Measurements from ENCODE around the gene ANTXRL. TPM values are rescaled to one million over a fixed set of nuclear protein-coding genes. Genes with fewer than 3 reads are reported as not detected.
"Not testable (repeated sequence)": the region's sequence is repeated elsewhere in the genome, so short reads cannot be mapped to it uniquely, and the experiment has no call there.

Gene ANTXRL
- total RNA-seq, 1 experiment from 2014 or later: not detected

- H3K27me3 ChIP-seq (ENCODE audit: control insufficient read depth, insufficient read depth, low read length): no peaks in the 10 kb centered on the region
- no peak for DNase-seq (ENCODE audit: low read depth, low spot score)
- no TSS peak for BruUV-seq (replicated peaks)
- POLR2A ChIA-PET: no interaction called here
- H3K4me1 ChIP-seq (ENCODE audit: control insufficient read depth, insufficient read depth, low read length): no peaks in the 10 kb centered on the region
- H3K36me3 ChIP-seq (ENCODE audit: control insufficient read depth, insufficient read depth, low read length): no peaks in the 10 kb centered on the region
- intact Hi-C loops (cut with micrococcal nuclease; ENCODE audit: unreplicated experiment) (no loop called here), in situ Hi-C loops (cut with HindIII; ENCODE audit: low pct_unique_long_range_greater_than_20kb, low sequenced_read_pairs) (no loop called here)
- no peak overlapping the region for H3K4me3 ChIP-seq (ENCODE audit: low read depth in 2 of 2, low read length in 2 of 2)
- no peak for ATAC-seq
- H3K9me3 ChIP-seq (ENCODE audit: control insufficient read depth, insufficient read depth, low read depth, low read length): no peaks in the 10 kb centered on the region
- TF ChIP-seq SIN3A (IDR thresholded peaks at IDR 0.05; ENCODE audit: borderline replicate concordance, insufficient read depth, low read depth, low read length): no peak
- no peak for TF ChIP-seq TCF7L2 (IDR thresholded peaks at IDR 0.05; ENCODE audit: low read depth, low read length)
- no peak for TF ChIP-seq CTCF (IDR thresholded peaks at IDR 0.05)
- TF ChIP-seq POLR2AphosphoS5 (IDR thresholded peaks at IDR 0.05; ENCODE audit: low read depth, low read length): no peak
- TF ChIP-seq REST (IDR thresholded peaks at IDR 0.05; ENCODE audit: insufficient read depth in 1 of 2, low read depth in 2 of 2, low read length in 1 of 2): no peak
- CTCF ChIA-PET: no interaction called here
- no peak overlapping the region for H3K27ac ChIP-seq (ENCODE audit: low read length)
Observed at GRCh38 chr10:46270086-46270811, 16.5 kb upstream of the ANTXRL start.

- CTCF ChIA-PET; H3K4me3 ChIP-seq (ENCODE audit: low read depth in 2 of 2, low read length in 2 of 2); H3K9me3 ChIP-seq (ENCODE audit: control insufficient read depth, insufficient read depth, low read depth, low read length); H3K4me1 ChIP-seq (ENCODE audit: control insufficient read depth, insufficient read depth, low read length); H3K36me3 ChIP-seq (ENCODE audit: control insufficient read depth, insufficient read depth, low read length); intact Hi-C loops (cut with micrococcal nuclease; ENCODE audit: unreplicated experiment); in situ Hi-C loops (cut with HindIII; ENCODE audit: low pct_unique_long_range_greater_than_20kb, low sequenced_read_pairs); H3K27ac ChIP-seq (ENCODE audit: low read length); ATAC-seq; H3K27me3 ChIP-seq (ENCODE audit: control insufficient read depth, insufficient read depth, low read length); DNase-seq (ENCODE audit: low read depth, low spot score); BruUV-seq (replicated peaks); POLR2A ChIA-PET: not testable (repeated sequence)
Observed at GRCh38 chr10:46270963-46271530, 15.8 kb upstream of the ANTXRL start.

GRCh38 chr10:46271795-46272499 is 14.8 kb upstream of the ANTXRL start:
- H3K4me1 ChIP-seq (ENCODE audit: control insufficient read depth, insufficient read depth, low read length); H3K36me3 ChIP-seq (ENCODE audit: control insufficient read depth, insufficient read depth, low read length); DNase-seq (ENCODE audit: low read depth, low spot score); H3K27ac ChIP-seq (ENCODE audit: low read length); POLR2A ChIA-PET; H3K9me3 ChIP-seq (ENCODE audit: control insufficient read depth, insufficient read depth, low read depth, low read length); H3K27me3 ChIP-seq (ENCODE audit: control insufficient read depth, insufficient read depth, low read length); H3K4me3 ChIP-seq (ENCODE audit: low read depth in 2 of 2, low read length in 2 of 2); in situ Hi-C loops (cut with HindIII; ENCODE audit: low pct_unique_long_range_greater_than_20kb, low sequenced_read_pairs); intact Hi-C loops (cut with micrococcal nuclease; ENCODE audit: unreplicated experiment); CTCF ChIA-PET; BruUV-seq (replicated peaks): not testable (repeated sequence)
- 0 out of 2 replicates have a peak, but pooled peaks have one; percentile 19 for ATAC-seq
